ENCODE measurements around the gene APBB2. TPM values are rescaled to one million over a fixed set of nuclear protein-coding genes. Genes with fewer than 3 reads are reported as not detected.

Gene APBB2
- total RNA-seq, 1 experiment from 2014 or later, result 49.0 TPM

GRCh38 chr4:41013746-41014145, 200.6 kb downstream of the APBB2 start:
- ChIA-PET POLR2A (interaction anchor here (1.0 kb wide), 1 partner anchor 243 kb away, joined by 3 read pairs; the partner anchor contains the start of gene UCHL1), CTCF (interaction anchor here (0.7 to 1.9 kb wide), 8 partner anchors 18 to 243 kb away, joined by 3 to 7 read pairs (median 4); partner anchors contain the start of genes APBB2 and UCHL1)
- Mint-ChIP-seq H3K9me3 (no peaks in the 10 kb centered on the region), H3K36me3 (no peaks in the 10 kb centered on the region), H3K4me1 (peaks cover 14% of the 10 kb centered on the region), H3K27me3 (ENCODE audit: low read depth) (no peaks in the 10 kb centered on the region), H3K4me3 (no peak overlapping the region), H3K27ac (peak overlapping the region; percentile 82)
- TF ChIP-seq HMGXB4 (CRISPR knock-in tag; IDR thresholded peaks at IDR 0.05), result no peak
- TF ChIP-seq ZNF423 (CRISPR knock-in tag; IDR thresholded peaks at IDR 0.05), result no peak
- TF ChIP-seq SMAD4 (CRISPR knock-in tag; IDR thresholded peaks at IDR 0.05), result no peak
- no peak for TF ChIP-seq ZNF263 (CRISPR knock-in tag; IDR thresholded peaks at IDR 0.05; ENCODE audit: low read depth)
- no peak for TF ChIP-seq AFF4 (CRISPR knock-in tag; IDR thresholded peaks at IDR 0.05; ENCODE audit: borderline replicate concordance)
- TF ChIP-seq ELF4 (CRISPR knock-in tag; IDR thresholded peaks at IDR 0.05; ENCODE audit: low read depth), result no peak
- TF ChIP-seq MAX (CRISPR knock-in tag; IDR thresholded peaks at IDR 0.05), result no peak
- no peak for TF ChIP-seq FOXJ3 (CRISPR knock-in tag; IDR thresholded peaks at IDR 0.05; ENCODE audit: borderline replicate concordance)
- TF ChIP-seq FOXP1 (CRISPR knock-in tag; IDR thresholded peaks at IDR 0.05; ENCODE audit: borderline replicate concordance), result no peak
- TF ChIP-seq NR2C2 (CRISPR knock-in tag; IDR thresholded peaks at IDR 0.05), result no peak
- no peak for TF ChIP-seq E2F1 (CRISPR knock-in tag; IDR thresholded peaks at IDR 0.05)
- TF ChIP-seq TCF7 (CRISPR knock-in tag; IDR thresholded peaks at IDR 0.05; ENCODE audit: low read depth), result no peak
- ATAC-seq (peak; percentile 82), DNase-seq (ENCODE audit: low spot score) (peak; percentile 19)

GRCh38 chr4:41012911-41013310, 201.4 kb downstream of the APBB2 start:
- ATAC-seq, result no peak
- Mint-ChIP-seq H3K4me3 (no peak overlapping the region), H3K9me3 (no peaks in the 10 kb centered on the region)
- TF ChIP-seq PREB (CRISPR knock-in tag; IDR thresholded peaks at IDR 0.05; ENCODE audit: borderline replicate concordance) (no peak), NFYB (CRISPR knock-in tag; conservative IDR thresholded peaks at IDR 0.05; ENCODE audit: low read depth) (no peak), ZNF671 (CRISPR knock-in tag; IDR thresholded peaks at IDR 0.05) (no peak), ZNF396 (CRISPR knock-in tag; IDR thresholded peaks at IDR 0.05; ENCODE audit: borderline replicate concordance) (no peak), ZMAT4 (CRISPR knock-in tag; IDR thresholded peaks at IDR 0.05) (no peak), EMX1 (CRISPR knock-in tag; IDR thresholded peaks at IDR 0.05) (no peak), NFE2L1 (CRISPR knock-in tag; IDR thresholded peaks at IDR 0.05) (no peak), ESRRA (CRISPR knock-in tag; IDR thresholded peaks at IDR 0.05; ENCODE audit: borderline replicate concordance) (no peak), ETV6 (CRISPR knock-in tag; IDR thresholded peaks at IDR 0.05) (no peak), ERG (CRISPR knock-in tag; IDR thresholded peaks at IDR 0.05) (no peak), E2F4 (CRISPR knock-in tag; IDR thresholded peaks at IDR 0.05; ENCODE audit: borderline replicate concordance, low read depth) (no peak), HMGA2 (CRISPR knock-in tag; IDR thresholded peaks at IDR 0.05) (no peak), ELF4 (CRISPR knock-in tag; IDR thresholded peaks at IDR 0.05; ENCODE audit: low read depth) (no peak), PRRX2 (CRISPR knock-in tag; IDR thresholded peaks at IDR 0.05) (no peak), RELA (CRISPR knock-in tag; IDR thresholded peaks at IDR 0.05; ENCODE audit: borderline replicate concordance) (no peak)

More at GRCh38 chr4:41012911-41013310, 201.4 kb downstream of the APBB2 start:
- POLR2A ChIA-PET, result no interaction called here
- Mint-ChIP-seq H3K36me3 (no peaks in the 10 kb centered on the region), H3K27ac (no peak overlapping the region), H3K4me1 (peaks cover 14% of the 10 kb centered on the region), H3K27me3 (ENCODE audit: low read depth) (no peaks in the 10 kb centered on the region)
- no peak for DNase-seq (ENCODE audit: low spot score)
- CTCF ChIA-PET, result interaction anchor here (1.9 kb wide), 1 partner anchor 88 kb away, joined by 5 read pairs; no protein-coding TSS in a partner anchor
